ENCODE data around the gene C8A. TPM values are rescaled to one million over a fixed set of nuclear protein-coding genes. Genes with fewer than 3 reads are reported as not detected.

Gene C8A
- polyA plus RNA-seq, 3 donors: not detected

DNA sequence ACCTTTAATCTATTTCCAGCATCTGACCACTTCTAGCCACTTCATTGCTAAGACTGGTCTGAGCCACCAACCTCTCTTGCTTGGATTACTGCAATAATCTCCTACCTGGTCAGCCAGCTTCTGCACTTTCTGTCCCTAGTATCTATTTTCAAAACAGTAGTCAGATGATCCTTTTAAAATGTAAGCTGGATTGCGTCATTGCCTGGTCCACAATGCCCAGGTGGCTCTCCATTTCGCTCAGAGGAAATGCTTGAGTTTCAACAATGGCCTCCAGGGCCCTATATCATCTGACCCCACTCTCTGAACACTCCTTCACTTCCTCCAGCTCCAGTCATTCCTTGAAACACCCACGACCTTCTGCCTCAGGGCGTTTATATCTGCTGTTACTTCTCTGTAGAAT lies 37.7 kb upstream of the C8A start:
- no peak overlapping the region for H3K4me3 Mint-ChIP-seq
- Histone ChIP-seq H3K27me3 (ENCODE audit: control insufficient read depth in 2 of 2, insufficient read depth in 2 of 2, low read length in 2 of 2) (no peaks in the 10 kb centered on the region), H3K9ac (ENCODE audit: insufficient read depth, low read length, poor library complexity, severe bottlenecking) (no peak overlapping the region), H3K4me2 (replicated peaks; ENCODE audit: extremely low read depth, low read length, poor library complexity, severe bottlenecking) (no peak overlapping the region), H4K20me1 (ENCODE audit: insufficient read depth, low read length) (no peaks in the 10 kb centered on the region), H3K4me1 (ENCODE audit: control insufficient read depth in 1 of 2, insufficient read depth in 2 of 2, low read length in 2 of 2) (no peaks in the 10 kb centered on the region), H3K27ac (ENCODE audit: low read depth in 1 of 2, low read length in 2 of 2) (no peak overlapping the region), H2AFZ (ENCODE audit: insufficient read depth, low read depth, low read length, poor library complexity, severe bottlenecking) (no peak overlapping the region), H3K79me2 (ENCODE audit: insufficient read depth, low read length) (no peaks in the 10 kb centered on the region), H3K36me3 (replicated peaks in 1 of 2; ENCODE audit: control insufficient read depth in 1 of 2, insufficient read depth in 2 of 2, low read length in 2 of 2) (no peaks in the 10 kb centered on the region), H3K9me3 (replicated peaks in 1 of 2; ENCODE audit: control insufficient read depth in 1 of 2, insufficient read depth in 1 of 2, low read length in 2 of 2) (no peaks in the 10 kb centered on the region), H3K4me3 (replicated peaks in 1 of 3; ENCODE audit: low read depth in 2 of 3, low read length in 3 of 3) (no peak overlapping the region)
- intact Hi-C loops (cut with micrococcal nuclease): no loop called here
- peaks cover 0 to 6% (median 0%) of the 10 kb centered on the region in 7 donors for H3K9me3 Mint-ChIP-seq
- DNase-seq: no peak
- H3K27ac Mint-ChIP-seq: no peak overlapping the region
- H3K4me1 Mint-ChIP-seq: no peaks in the 10 kb centered on the region
- no peak for TF ChIP-seq CTCF (IDR thresholded peaks at IDR 0.05)
- H3K27me3 Mint-ChIP-seq (ENCODE audit: low read depth in 3 of 3): peaks cover 0 to 4% (median 0%) of the 10 kb centered on the region in 3 donors
- WGBS (ENCODE audit: insufficient coverage): 85% methylated on average over 2 of the region's 4 CpGs
- no peaks in the 10 kb centered on the region for H3K36me3 Mint-ChIP-seq

DNA sequence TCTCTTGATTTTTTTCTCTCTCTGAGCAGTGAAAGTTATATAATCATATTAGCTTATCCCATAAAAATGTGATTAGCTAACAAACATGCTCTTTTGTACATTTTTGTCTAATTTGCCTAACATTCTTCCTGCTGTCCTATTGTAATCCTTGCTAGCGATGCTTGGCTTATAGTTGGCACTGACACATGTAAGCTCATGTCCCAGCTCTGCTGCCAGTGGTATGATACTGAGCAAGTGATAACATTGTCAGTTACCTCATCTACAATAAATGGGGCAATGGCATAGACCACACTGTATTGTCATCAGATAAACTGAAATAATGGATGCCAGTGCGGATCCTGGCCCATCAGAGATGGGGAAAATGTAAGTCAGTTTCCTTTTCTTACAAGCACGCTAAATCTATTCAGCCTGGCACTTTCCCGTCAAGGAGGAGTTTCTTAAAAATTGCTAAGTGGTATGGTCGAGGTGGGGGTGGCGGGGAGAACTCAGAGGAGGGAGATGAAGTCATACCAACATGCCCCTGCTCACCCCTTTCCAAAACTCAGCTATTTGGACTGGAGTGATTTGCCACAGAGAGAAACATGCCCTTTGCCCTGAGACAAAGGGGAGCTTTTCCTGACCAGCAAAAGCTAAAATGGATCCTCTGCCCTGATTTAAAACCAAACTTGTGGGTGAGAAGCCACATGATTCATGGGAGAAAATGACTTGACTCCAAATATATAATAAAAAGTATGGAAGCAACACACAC lies 36.7 kb upstream of the C8A start:
- no peaks in the 10 kb centered on the region for H3K36me3 Mint-ChIP-seq
- no peak overlapping the region for H3K27ac ChIP-seq (ENCODE audit: low read depth in 1 of 2, low read length in 2 of 2)
- H3K27me3 Mint-ChIP-seq (ENCODE audit: low read depth in 3 of 3): peaks cover 0 to 4% (median 0%) of the 10 kb centered on the region in 3 donors
- no peak overlapping the region for H2AFZ ChIP-seq (ENCODE audit: insufficient read depth, low read depth, low read length, poor library complexity, severe bottlenecking)
- H3K4me3 ChIP-seq (replicated peaks in 1 of 3; ENCODE audit: low read depth in 2 of 3, low read length in 3 of 3): no peak overlapping the region
- no peaks in the 10 kb centered on the region for H3K36me3 ChIP-seq (replicated peaks in 1 of 2; ENCODE audit: control insufficient read depth in 1 of 2, insufficient read depth in 2 of 2, low read length in 2 of 2)
- no peak for DNase-seq
- intact Hi-C loops (cut with micrococcal nuclease): no loop called here
- H3K9me3 ChIP-seq (replicated peaks in 1 of 2; ENCODE audit: control insufficient read depth in 1 of 2, insufficient read depth in 1 of 2, low read length in 2 of 2): no peaks in the 10 kb centered on the region
- no peak overlapping the region for H3K27ac Mint-ChIP-seq
- H3K4me1 Mint-ChIP-seq: no peaks in the 10 kb centered on the region
- peaks cover 0 to 5% (median 0%) of the 10 kb centered on the region in 7 donors for H3K9me3 Mint-ChIP-seq
- TF ChIP-seq CTCF (IDR thresholded peaks at IDR 0.05): no peak
- no peaks in the 10 kb centered on the region for H4K20me1 ChIP-seq (ENCODE audit: insufficient read depth, low read length)
- H3K9ac ChIP-seq (ENCODE audit: insufficient read depth, low read length, poor library complexity, severe bottlenecking): no peak overlapping the region
- no peak overlapping the region for H3K4me3 Mint-ChIP-seq
- H3K4me1 ChIP-seq (ENCODE audit: control insufficient read depth in 1 of 2, insufficient read depth in 2 of 2, low read length in 2 of 2): no peaks in the 10 kb centered on the region
- H3K79me2 ChIP-seq (ENCODE audit: insufficient read depth, low read length): no peaks in the 10 kb centered on the region
- no peaks in the 10 kb centered on the region for H3K27me3 ChIP-seq (ENCODE audit: control insufficient read depth in 2 of 2, insufficient read depth in 2 of 2, low read length in 2 of 2)
- H3K4me2 ChIP-seq (replicated peaks; ENCODE audit: extremely low read depth, low read length, poor library complexity, severe bottlenecking): no peak overlapping the region
- 80% methylated on average over 2 of the region's 6 CpGs for WGBS (ENCODE audit: insufficient coverage)
